ENCODE measurements around the gene SLFN12L.

DNA sequence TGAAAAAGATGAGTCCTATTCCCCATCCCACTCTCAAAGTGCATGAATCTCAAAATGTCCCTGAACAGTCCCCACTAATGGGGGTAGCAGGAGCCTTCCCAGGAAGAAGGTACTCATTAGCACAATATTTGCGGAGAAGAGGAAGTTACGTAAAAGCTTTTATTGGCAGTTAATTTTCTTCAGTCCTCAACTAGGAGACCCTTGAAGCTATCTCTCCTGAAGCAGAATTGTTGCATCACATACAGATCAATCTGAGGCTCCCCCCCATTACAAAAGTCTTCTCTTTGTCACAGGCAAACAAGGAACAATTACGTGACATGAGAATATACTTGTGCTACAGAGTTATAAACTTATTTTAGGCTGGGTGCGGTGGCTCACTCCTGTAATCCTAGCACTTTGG is 14.2 kb downstream of the SLFN12L start:
- TF ChIP-seq, protein P1, sequence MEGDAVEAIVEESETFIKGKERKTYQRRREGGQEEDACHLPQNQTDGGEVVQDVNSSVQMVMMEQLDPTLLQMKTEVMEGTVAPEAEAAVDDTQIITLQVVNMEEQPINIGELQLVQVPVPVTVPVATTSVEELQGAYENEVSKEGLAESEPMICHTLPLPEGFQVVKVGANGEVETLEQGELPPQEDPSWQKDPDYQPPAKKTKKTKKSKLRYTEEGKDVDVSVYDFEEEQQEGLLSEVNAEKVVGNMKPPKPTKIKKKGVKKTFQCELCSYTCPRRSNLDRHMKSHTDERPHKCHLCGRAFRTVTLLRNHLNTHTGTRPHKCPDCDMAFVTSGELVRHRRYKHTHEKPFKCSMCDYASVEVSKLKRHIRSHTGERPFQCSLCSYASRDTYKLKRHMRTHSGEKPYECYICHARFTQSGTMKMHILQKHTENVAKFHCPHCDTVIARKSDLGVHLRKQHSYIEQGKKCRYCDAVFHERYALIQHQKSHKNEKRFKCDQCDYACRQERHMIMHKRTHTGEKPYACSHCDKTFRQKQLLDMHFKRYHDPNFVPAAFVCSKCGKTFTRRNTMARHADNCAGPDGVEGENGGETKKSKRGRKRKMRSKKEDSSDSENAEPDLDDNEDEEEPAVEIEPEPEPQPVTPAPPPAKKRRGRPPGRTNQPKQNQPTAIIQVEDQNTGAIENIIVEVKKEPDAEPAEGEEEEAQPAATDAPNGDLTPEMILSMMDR (IDR thresholded peaks at IDR 0.05), result no peak
- TF ChIP-seq POLR2A (IDR thresholded peaks at IDR 0.05), result no peak

Measured in tibial nerve (tissue), 3 donors.